Measurements from ENCODE around the gene GADD45A.

DNA sequence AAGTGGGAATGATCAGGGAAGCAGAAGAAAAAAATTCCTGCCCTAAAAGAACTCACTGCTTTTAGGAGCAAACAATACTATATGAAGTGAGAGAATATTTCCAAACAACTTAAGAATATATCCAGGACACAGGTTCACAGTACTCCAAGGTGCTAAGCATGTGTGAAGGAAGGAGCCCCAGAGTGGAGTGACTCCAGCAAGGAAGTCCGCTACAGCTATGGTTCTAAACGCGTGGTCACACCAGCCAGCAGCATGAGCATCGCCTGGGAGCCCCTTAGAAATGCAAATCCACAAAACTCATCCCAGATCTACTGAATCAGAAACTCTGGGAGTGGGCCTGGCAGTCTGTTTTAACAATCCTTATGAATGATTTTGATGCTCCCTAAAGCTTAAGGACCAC is 36.1 kb downstream of the GADD45A start:
- TF ChIP-seq CTCF (conservative IDR thresholded peaks at IDR 0.05; ENCODE audit: low read depth, low read length) (no peak), EZH2 (IDR thresholded peaks at IDR 0.05; ENCODE audit: low read length, unreplicated experiment) (no peak), EZH2phosphoT487 (IDR thresholded peaks at IDR 0.05; ENCODE audit: borderline replicate concordance, low read length) (no peak)

All from PC-3 (cell line).